GM19351 (cell line): ENCODE results near the gene BDKRB1.

Experiments
- ATAC-seq: cut with Tn5 transposase; IDR thresholded peaks from one replicate; pipeline ENCODE4 v1.9.1; 2021; ENCODE audit warnings: mild to moderate bottlenecking, moderate library complexity; ENCODE audit not compliant: unreplicated experiment

BDKRB1 gene

DNA sequence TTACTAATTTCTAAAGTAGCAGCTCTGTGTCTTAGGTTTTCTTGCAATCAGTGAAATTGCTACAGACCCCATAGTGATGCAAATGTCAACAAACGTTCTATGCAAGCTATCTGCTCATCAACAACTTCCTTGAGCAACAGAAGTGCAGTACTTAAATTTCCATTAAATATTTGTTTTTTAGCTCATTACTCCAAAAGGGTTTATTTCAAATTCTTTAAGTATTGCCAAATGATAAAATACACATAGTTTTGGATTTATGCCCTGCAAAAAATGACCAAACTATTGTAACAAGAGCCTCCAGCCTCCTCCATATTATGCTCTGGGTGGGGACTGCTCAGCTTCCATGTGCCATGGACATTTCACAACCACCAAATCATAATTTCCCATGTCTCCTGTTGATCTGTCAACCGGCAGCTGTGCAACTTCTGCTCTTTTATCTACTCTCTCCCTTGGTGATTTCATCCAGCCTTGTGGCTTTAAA is 4.4 kb downstream of the BDKRB1 start:
- no peak for ATAC-seq

DNA sequence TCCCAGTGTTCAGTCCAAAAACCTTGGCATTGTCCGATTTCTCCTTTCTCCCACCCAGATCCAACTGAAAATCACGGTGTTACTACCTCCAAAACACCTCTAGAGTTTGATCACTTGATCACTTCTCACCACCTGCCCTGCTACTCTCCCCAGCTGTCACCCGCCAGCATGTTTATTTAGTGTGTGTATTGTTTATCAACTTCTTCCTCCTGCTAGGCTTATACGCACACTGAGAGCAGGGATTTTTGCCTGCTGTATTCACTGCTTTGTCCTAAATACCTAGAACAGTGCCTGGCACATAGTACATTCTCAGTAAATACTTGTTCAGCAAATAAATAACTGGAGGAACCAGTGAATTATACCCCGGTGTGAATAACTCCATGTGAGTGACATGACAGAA is 5.0 kb downstream of the BDKRB1 start:
- ATAC-seq: no peak

DNA sequence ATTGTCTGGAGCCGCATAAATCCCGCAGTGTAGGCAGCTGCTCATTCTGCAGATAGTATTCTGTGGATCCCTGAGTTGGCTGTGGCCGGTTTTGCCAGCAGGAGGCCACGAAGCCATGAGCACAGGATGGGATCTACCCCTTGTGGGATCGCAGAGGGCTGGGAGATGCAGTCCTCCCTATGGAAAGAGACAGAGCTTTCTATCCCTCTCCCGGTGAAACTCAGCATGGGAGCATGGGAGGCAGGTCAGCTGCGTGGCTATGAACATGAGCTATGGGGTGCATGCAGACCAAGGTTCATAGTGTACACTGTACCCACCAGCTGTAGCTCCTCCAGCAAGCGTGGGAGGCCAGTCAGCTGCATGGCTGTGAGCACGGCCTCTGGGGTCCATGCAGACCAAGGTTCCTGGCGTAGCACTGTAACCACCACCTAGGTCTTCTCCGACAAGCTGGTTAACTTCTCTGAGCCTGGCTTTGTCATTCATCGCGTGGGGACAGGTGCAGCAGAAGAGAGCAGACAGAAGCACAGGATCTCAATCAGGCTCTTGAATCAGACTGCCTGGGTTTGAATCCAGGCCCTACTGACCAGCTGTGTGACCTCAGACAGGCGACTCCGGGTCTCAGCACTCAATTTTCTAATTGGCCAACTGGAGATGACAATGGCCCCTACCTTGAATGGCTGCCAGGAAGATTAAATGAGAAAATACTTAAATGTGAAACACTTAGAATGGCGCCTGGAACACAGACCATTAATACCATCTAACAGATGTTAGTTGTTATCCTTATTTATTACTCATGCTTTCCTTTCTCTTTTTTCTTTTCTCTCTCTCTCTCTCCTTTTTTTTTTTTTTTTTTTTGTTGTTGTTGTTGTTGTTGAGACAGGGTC is 6.0 kb downstream of the BDKRB1 start:
- ATAC-seq: no peak

GRCh38 chr14:96263347-96264199 is 7.6 kb downstream of the BDKRB1 start:
- ATAC-seq: no peak

DNA sequence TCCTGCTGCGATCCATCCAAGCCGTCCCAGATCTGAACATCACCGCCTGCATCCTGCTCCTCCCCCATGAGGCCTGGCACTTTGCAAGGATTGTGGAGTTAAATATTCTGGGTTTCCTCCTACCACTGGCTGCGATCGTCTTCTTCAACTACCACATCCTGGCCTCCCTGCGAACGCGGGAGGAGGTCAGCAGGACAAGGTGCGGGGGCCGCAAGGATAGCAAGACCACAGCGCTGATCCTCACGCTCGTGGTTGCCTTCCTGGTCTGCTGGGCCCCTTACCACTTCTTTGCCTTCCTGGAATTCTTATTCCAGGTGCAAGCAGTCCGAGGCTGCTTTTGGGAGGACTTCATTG is 8.2 kb downstream of the BDKRB1 start:
- ATAC-seq: no peak

- ATAC-seq: no peak
Observed at GRCh38 chr14:96264853-96265252, 8.8 kb downstream of the BDKRB1 start.

DNA sequence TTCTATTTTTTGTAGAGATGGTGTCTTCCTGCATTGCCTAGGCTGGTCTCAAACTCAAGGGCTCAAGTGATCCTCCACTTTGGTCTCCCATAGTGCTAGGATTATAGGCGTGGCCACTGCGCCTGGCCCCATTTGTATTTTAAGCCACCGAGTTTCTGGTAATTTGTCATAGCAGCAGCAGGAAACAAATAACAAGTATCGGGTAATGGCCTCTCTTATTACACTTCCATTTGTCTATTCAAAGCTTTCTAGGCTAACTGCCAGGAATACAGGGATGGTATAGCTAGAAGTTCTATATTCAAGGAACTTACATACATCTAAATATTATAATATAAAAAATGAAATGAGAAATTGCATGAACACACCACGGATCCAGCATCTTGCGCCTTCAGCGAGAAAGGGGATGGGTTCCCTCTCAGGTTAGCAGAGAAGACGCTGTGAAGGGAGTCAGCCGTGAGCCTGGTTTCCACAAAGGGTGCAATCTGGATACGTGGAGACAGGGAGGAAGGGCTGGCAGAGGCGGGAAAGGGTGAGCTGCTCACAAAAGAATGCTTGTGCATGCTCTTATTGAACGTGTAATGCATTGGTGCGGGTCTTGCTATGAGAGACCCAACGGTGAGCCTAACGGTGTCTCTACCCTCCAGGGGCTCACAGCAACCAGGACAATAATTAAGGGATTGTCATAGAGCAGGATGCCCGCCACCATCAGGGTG is 9.5 kb downstream of the BDKRB1 start:
- no peak for ATAC-seq

GRCh38 chr14:96267336-96267735 is 11.3 kb downstream of the BDKRB1 start:
- ATAC-seq: no peak

GRCh38 chr14:96267916-96268315 is 11.9 kb downstream of the BDKRB1 start:
- ATAC-seq: no peak

- ATAC-seq: no peak
Observed at GRCh38 chr14:96268431-96269358, 12.7 kb downstream of the BDKRB1 start.

DNA sequence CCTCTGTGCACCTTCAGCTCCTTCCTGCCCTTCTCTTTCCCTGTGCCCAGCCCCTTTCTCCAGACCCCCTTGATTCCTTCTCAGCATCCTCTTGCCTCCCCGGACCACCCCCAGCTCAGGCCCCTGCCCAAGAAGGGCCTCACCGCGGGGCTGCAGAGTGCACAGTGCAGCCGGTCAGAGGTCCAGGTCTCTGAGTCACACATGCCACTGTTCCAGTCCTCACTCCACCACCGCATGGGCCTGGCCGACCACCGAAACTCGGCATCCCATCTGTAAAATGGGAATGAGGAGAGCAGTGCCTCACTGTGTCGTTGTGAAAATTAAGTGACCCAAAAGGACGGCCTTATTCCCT is 13.3 kb downstream of the BDKRB1 start:
- no peak for ATAC-seq

- no peak for ATAC-seq
Observed at GRCh38 chr14:96270565-96271420, 14.8 kb downstream of the BDKRB1 start.

- ATAC-seq: no peak
Observed at GRCh38 chr14:96271421-96271762, 15.4 kb downstream of the BDKRB1 start.

GRCh38 chr14:96272777-96273473 is 16.9 kb downstream of the BDKRB1 start:
- no peak for ATAC-seq

- no peak for ATAC-seq
Observed at GRCh38 chr14:96273629-96274028, 17.6 kb downstream of the BDKRB1 start.

GRCh38 chr14:96274122-96274521 is 18.1 kb downstream of the BDKRB1 start:
- no peak for ATAC-seq

DNA sequence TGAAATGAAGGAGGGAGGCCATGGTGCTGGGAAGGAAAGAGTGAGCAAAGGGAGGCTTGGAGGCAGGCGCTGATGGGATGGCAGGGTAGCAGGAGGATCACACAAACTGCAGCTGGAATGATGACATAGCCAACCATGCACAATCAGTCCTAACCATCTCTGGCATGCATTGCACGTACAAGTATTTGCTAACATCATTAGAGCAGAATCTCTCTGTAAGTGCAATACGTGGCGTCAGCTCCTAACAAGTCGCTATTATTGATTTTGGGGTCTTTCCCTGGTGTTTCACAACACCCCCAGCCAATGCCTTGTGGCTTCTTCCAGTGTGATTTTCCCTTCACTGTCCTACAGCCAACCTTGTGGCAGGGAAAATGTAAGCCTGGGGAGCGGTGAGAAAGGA is 18.5 kb downstream of the BDKRB1 start:
- no peak for ATAC-seq

DNA sequence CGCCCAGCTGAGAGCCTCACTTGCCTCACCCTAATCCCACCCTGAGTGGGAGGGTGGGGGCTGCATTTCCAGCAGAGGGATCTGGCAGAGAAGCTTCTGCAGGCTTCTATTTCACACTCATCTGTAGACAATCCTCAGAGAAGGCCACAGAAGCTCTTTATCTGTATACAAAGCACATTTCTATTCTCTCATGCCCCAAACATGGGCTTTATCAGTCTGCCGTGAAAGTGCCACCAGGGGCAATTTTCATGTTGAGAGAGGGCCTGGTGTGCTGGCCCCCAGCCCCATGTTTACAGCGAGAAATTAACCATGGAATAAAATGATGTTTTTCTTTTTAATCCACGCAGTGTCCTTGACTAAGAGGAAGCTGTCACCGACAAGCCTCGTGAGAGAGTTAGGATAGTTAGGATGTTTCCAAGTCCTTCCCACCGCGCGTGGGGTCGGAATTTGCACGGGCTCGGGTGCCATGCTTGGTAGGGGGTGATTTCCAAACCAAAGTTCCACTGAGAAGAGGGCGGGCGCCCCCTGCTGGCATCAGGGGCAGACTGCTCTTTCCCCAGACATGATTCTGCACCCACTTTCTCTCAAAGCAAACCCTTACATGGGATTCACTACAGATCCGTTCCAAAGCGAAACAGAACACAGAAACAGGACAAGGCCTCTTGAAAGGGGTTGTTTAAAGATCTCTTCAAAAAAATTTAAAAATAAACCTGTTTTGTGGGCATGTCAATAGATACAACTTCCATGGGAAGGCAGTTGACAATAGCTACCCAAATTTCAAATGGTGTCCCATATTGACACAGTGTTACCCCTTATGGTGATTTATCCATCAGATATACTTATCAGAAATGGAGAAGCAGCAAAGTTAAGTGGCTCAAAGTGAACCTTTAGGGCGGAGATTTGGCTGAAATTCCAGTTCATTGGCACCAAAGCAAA is 19.4 kb downstream of the BDKRB1 start:
- ATAC-seq: no peak
